GM18951 (cell line): ENCODE measurements around the gene INKA2.
"Not testable (repeated sequence)": the region's sequence is repeated elsewhere in the genome, so short reads cannot be mapped to it uniquely, and the experiment has no call there.

Experiments used
- POLR2A ChIP-seq: IDR thresholded peaks from 4 replicates; pipeline ENCODE4 v1.6.1; 2011; ENCODE audit warnings: mild to moderate bottlenecking; ENCODE audit not compliant: insufficient read length, insufficient read depth; ENCODE audit errors: extremely low read depth
- in situ Hi-C: fragments of 300-500 bp; cut with MboI; formaldehyde crosslinking; loops from one replicate; pipeline ENCODE4 v1.12.0; 2022; ENCODE audit warnings: low sequenced_read_pairs, mixed read lengths, inconsistent platforms; ENCODE audit not compliant: unreplicated experiment

INKA2 gene

GRCh38 chr1:111745675-111746613 is 6.7 kb upstream of the INKA2 start:
- TF ChIP-seq POLR2A: no peak
- in situ Hi-C loops: no loop called here

DNA sequence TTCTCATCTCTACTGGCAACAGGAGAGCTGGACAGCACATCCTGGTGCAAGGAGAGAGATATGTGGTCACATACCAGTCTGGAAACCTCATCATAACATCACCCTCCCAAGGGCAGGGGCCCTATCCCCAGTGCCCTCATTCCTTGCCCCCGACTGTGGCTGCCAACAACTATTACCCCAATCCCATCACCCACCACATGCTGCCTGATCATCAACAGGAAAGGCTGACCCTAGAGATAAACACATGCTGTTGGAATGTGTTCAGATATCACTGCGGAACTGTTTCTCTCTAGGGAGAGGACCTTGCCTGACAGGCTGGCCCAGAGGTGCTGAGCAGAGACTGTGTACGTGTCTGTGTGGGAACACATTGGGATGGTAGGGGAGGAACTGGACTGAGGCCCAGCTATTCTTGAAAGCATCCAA is 4.5 kb upstream of the INKA2 start:
- in situ Hi-C loops: no loop called here
- TF ChIP-seq POLR2A: no peak

DNA sequence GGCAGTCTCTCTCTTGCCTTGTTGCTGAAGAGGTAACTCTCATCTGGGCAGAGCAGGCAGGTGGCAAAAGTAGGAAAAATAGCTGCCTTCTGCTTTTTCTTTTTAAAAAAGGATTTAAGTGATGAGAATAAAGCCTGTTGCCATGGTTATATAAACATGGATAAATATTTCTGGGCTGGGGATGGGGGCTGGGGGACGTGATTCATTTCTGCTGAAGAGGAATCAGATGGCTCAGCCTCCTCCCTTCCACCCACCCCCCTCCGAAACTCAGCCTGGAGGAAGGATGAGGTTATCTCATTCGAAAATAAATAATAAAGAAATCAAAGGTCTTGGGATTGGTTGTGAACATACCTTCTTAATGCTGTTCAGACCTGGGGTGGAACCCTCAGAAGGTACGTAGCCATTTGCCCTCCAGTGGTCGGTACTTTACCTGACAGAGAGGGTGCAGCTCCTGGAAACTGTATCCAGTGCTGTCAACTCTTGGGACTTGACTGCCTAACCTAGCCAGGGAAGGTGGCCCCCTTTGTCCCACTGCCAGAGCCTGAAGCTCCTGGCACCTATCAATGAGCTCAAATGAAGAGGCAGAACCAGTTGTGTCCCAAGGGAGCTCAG is 3.8 kb upstream of the INKA2 start:
- no peak for TF ChIP-seq POLR2A
- in situ Hi-C loops: no loop called here

DNA sequence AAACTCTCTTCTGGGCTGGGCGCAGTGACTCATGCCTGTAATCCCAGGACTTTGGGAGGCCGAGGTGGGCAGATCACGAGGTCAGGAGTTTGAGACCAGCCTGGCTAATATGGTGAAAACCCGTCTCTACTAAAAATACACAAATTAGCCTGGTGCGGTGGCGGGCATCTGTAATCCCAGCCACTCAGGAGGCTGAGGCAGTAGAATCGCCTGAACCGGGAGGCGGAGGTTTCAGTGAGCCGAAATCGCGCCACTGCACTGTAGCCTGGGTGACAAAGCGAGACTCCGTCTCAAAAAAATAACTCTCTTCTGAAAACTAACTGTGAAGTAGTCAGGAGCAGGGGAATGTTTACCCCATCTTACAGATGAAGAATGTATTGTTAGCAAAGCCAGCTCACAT is 3.1 kb upstream of the INKA2 start:
- in situ Hi-C loops: not testable (repeated sequence)

DNA sequence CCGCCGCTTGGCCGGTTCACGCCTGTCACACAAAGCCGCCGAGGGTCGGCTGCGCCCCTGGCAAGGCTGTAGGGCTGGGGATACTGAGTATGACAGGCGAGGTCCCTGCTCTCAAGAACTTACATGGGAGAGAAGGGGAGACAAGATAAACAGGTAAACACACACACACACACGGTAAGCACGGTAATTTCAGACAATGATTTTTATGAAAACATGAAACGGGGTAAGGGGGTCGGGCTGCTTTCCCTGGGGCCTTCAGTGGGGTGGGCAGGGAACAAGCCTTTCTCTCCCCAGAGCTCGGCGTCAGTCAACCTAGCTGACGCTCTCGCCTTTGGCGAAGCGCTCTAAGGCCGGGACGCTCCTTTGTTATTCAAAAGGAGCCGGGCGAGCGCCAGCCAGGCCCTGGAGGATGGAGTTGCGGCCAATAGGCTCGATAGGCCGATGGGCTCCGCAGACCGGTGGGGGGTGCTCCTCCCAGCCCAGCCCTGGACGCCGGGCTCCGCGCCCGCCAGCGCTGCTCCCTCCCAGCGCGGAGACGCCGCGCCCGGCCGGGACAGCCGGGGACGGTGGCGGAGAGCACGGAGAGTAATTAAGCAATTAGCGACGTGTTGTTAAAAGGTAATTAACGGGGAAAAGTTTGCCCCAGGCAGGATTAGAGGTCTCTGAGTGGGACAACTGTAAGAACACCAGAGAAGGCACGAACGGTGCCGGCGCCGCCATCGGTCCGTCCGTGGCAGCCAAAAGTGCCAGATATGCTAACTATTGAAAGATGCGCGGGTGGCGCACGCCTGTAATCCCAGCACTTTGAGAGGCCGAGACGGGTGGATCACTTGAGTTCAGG is 950 bp upstream of the INKA2 start:
- TF ChIP-seq POLR2A: no peak
- in situ Hi-C loops: no loop called here

GRCh38 chr1:111738436-111739193 is 580 bp downstream of the INKA2 start:
- in situ Hi-C loops: no loop called here
- peak; percentile 66 for TF ChIP-seq POLR2A

DNA sequence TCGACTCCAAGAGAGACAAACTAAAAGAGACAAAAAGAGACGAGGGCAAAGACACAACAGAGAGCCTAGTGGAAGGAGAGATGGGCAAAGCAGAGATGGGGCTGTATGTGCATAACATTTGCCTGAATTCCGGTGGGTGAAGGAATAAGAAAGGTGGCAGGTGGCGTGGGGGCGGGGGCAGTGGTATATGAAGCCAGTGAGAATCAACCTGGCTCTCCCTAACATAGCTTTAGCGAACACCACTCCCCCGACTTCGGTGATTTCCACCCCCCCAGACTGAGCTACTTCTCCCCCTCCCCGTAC is 1.1 kb downstream of the INKA2 start:
- no peak for TF ChIP-seq POLR2A
- in situ Hi-C loops: no loop called here

GRCh38 chr1:111737216-111738132 is 1.7 kb downstream of the INKA2 start:
- no peak for TF ChIP-seq POLR2A
- in situ Hi-C loops: no loop called here

- TF ChIP-seq POLR2A: no peak
- in situ Hi-C loops: no loop called here
Measured at GRCh38 chr1:111736548-111737215, 2.5 kb downstream of the INKA2 start.

DNA sequence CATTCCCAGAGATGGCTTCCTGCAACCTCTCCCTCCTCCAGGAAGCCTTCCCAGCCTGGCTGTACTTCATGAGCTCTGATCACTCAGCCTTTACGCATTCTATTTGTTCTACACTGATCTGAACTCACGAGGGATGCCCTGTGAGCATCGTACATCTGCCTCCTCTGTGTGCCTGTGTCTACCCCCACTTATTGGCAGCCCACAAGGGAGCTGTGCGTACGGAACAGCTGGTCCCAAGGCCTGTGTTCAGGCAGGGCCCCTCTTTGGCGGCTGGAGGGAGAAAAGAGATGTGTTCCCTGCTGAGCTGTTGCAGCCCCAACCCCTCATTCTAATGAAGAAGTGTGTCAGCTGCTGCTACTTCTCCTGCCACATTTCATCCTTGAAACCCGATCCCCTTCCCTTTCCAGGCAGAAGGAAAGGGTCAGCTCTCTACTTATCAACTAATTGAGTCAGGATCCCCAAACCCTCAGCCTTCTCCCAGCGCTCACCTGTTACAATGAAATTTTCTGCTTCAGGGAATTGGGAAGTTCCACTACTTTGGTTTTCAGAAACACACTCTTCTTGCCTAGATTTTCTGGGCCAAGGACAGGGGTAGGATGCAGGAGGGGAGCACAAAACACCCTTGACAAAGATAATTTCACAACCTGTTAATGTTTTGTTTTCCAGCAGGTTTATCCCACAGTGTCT is 3.2 kb downstream of the INKA2 start:
- no peak for TF ChIP-seq POLR2A
- in situ Hi-C loops: no loop called here

DNA sequence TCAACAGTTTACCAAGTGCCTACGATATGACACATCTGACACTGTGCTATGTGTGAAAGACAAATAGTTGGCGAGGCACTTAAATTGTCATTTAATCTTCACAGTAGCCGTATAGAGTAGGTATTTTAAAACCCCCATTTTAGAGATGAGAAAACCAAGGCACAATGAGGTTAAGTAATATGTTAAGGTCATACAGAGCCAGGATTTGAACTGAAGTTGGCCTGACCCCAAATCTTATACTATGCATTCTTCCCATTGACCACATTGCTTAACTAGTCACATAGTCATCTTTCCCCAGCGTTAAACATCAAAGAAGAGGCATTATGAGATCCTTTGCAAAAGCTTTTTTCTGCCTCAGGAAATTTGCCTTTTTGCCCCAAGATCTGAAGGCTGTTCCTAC is 3.9 kb downstream of the INKA2 start:
- in situ Hi-C loops: no loop called here

More for the DNA sequence above, 3.9 kb downstream of the INKA2 start:
- TF ChIP-seq POLR2A: no peak
